HepG2 (cell line): Measurements from ENCODE around the gene TMEM117. TPM values are rescaled to one million over a fixed set of nuclear protein-coding genes. Genes with fewer than 3 reads are reported as not detected.

Experiments
- ATAC-seq: fragments of 200-7000 bp; cut with Tn5 transposase; 3 replicates; pipeline ENCODE4 v1.9.1; 2020; ENCODE audit warnings: mild to moderate bottlenecking, moderate library complexity
- BruUV-seq: library from RNA; stranded (reverse); fragments of 400-500 nt; replicated peaks from 2 replicates; lab custom pipeline; 2021; lab: Mats Ljungman, UMichigan
- CTCF ChIA-PET: fragments of 300-600 bp; formaldehyde crosslinking; extraction: SDS; loops from one replicate; lab custom pipeline; 2021; ENCODE audit warnings: low total read pairs, inconsistent platforms, low intra/inter-chr PET ratio; lab: Yijun Ruan, JAX
- POLR2A ChIA-PET: fragments of 350-600 bp; sonication (Branson Sonifier 250); formaldehyde crosslinking; loops from one replicate; lab custom pipeline; 2020; ENCODE audit warnings: antibody characterized with exemption, inconsistent platforms; lab: Yijun Ruan, JAX
- DNase-seq: peaks from one replicate; pipeline ENCODE4 v3.0.0-alpha.2; 2015; ENCODE audit warnings: low spot score
- FAIRE-seq: peaks from 3 replicates; lab custom pipeline; 2011; peaks lifted over from hg19 to GRCh38; lab: Jason Lieb, UNC
- H2AFZ ChIP-seq: one replicate; pipeline ENCODE4 v1.6.1; 2011; ENCODE audit warnings: low read length, inconsistent platforms
- H3K27ac ChIP-seq: fragments of 300-600 bp; 3 replicates; pipeline ENCODE4 v1.8.0; 2011; ENCODE audit warnings: mixed run types, mild to moderate bottlenecking, mixed read lengths, low read length, inconsistent platforms; ENCODE audit not compliant: insufficient read depth; ENCODE audit errors: extremely low read length
- H3K27me3 ChIP-seq, 2 experiments: fragments of 200-600 bp in 1 of 2; 2 replicates in 1 of 2; 3 replicates in 1 of 2; pipeline versions ENCODE4 v1.6.0 to v1.8.0; 2011; ENCODE audit warnings: low read length in 2 of 2, mild to moderate bottlenecking in 2 of 2, moderate library complexity in 2 of 2, inconsistent platforms in 1 of 2; ENCODE audit not compliant: insufficient read depth in 2 of 2, control insufficient read depth in 1 of 2
- H3K36me3 ChIP-seq, 2 experiments: fragments of 200-600 bp in 1 of 2; replicated peaks in 1 of 2; 2 replicates in 1 of 2; 3 replicates in 1 of 2; pipeline versions ENCODE4 v1.5.1 to v1.8.0; 2011; ENCODE audit warnings: low read length in 2 of 2, inconsistent platforms in 1 of 2; ENCODE audit not compliant: insufficient read depth in 2 of 2, control insufficient read depth in 1 of 2
- H3K4me1 ChIP-seq: 2 replicates; pipeline ENCODE4 v1.5.1; 2012; ENCODE audit warnings: low read length, inconsistent platforms; ENCODE audit not compliant: insufficient read depth
- H3K4me2 ChIP-seq: 2 replicates; pipeline ENCODE4 v1.6.0; 2011; ENCODE audit warnings: low read depth, low read length, inconsistent platforms
- H3K4me3 ChIP-seq, 3 experiments: fragments of 200-600 bp in 1 of 3; sonication (generic), shearing (Covaris generic) in 1 of 3; replicated peaks in 1 of 3; 2 replicates each; pipeline ENCODE4 v1.5.1; 2011 to 2016; ENCODE audit warnings: low read length in 3 of 3, inconsistent platforms in 2 of 3, low read depth in 2 of 3, mild to moderate bottlenecking in 2 of 3, control low read depth in 1 of 3, mixed read lengths in 1 of 3; ENCODE audit not compliant: insufficient read depth in 1 of 3
- H3K79me2 ChIP-seq: one replicate; pipeline ENCODE4 v1.6.1; 2011; ENCODE audit warnings: low read length, inconsistent platforms; ENCODE audit not compliant: insufficient read depth
- H3K9ac ChIP-seq: 2 replicates; pipeline ENCODE4 v1.6.0; 2011; ENCODE audit warnings: mild to moderate bottlenecking, low read depth, low read length, inconsistent platforms; ENCODE audit not compliant: insufficient read depth
- H3K9me3 ChIP-seq: 2 replicates; pipeline ENCODE4 v1.5.1; 2012; ENCODE audit warnings: mild to moderate bottlenecking, low read length
- H4K20me1 ChIP-seq: 2 replicates; pipeline ENCODE4 v1.6.0; 2011; ENCODE audit warnings: inconsistent platforms, mild to moderate bottlenecking, low read length, moderate library complexity; ENCODE audit not compliant: insufficient read depth
- IRX3 ChIP-seq: sonication (generic); formaldehyde crosslinking; IDR thresholded peaks from 2 replicates; pipeline ENCODE4 v1.8.1; 2023; ENCODE audit warnings: mild to moderate bottlenecking, low read depth, missing genetic modification reagents, borderline replicate concordance
- JUNB ChIP-seq: sonication (generic); formaldehyde crosslinking; IDR thresholded peaks from 2 replicates; pipeline ENCODE4 v1.8.0; 2022; ENCODE audit warnings: missing genetic modification reagents, mild to moderate bottlenecking, borderline replicate concordance
- KDM2A ChIP-seq: sonication (generic); formaldehyde crosslinking; IDR thresholded peaks from 2 replicates; pipeline ENCODE4 v1.4.0; 2020; ENCODE audit warnings: low read depth, missing genetic modification reagents, borderline replicate concordance
- NONO ChIP-seq, 2 experiments: fragments of 450-650 bp in 1 of 2; sonication (generic) in 1 of 2; formaldehyde crosslinking in 1 of 2; IDR thresholded peaks in 1 of 2; conservative IDR thresholded peaks in 1 of 2; 2 replicates each; pipeline versions ENCODE4 v1.6.1 to v1.8.0; 2017 to 2022; ENCODE audit warnings: mild to moderate bottlenecking in 1 of 2, missing genetic modification reagents in 1 of 2, moderate library complexity in 1 of 2
- PAWR ChIP-seq: sonication (generic); formaldehyde crosslinking; IDR thresholded peaks from 2 replicates; pipeline ENCODE4 v1.4.0; 2020; ENCODE audit warnings: missing genetic modification reagents, mild to moderate bottlenecking, borderline replicate concordance
- POLR2AphosphoS2 ChIP-seq: IDR thresholded peaks from 2 replicates; pipeline ENCODE4 v1.6.1; 2011; ENCODE audit warnings: low read depth, low read length, improper control_type of control experiment
- SALL1 ChIP-seq: sonication (generic); formaldehyde crosslinking; IDR thresholded peaks from 2 replicates; pipeline ENCODE4 v1.8.0; 2022; ENCODE audit warnings: mild to moderate bottlenecking, missing genetic modification reagents
- SRF ChIP-seq: IDR thresholded peaks from 2 replicates; pipeline ENCODE4 v1.6.1; 2011; ENCODE audit warnings: mild to moderate bottlenecking, low read depth, low read length, moderate library complexity
- TBX3 ChIP-seq: fragments of 450-650 bp; IDR thresholded peaks from 2 replicates; pipeline ENCODE4 v1.6.1; 2017; ENCODE audit warnings: antibody characterized with exemption, mild to moderate bottlenecking, inconsistent platforms, borderline replicate concordance
- ZFP36L1 ChIP-seq: sonication (generic); formaldehyde crosslinking; IDR thresholded peaks from 2 replicates; pipeline ENCODE4 v1.8.0; 2022; ENCODE audit warnings: mild to moderate bottlenecking, missing genetic modification reagents, moderate library complexity
- ZNF343 ChIP-seq: sonication (generic); formaldehyde crosslinking; IDR thresholded peaks from 2 replicates; pipeline ENCODE4 v1.4.0; 2020; ENCODE audit warnings: mild to moderate bottlenecking, missing genetic modification reagents
- ZNF772 ChIP-seq: sonication (generic); formaldehyde crosslinking; IDR thresholded peaks from 2 replicates; pipeline ENCODE4 v1.5.0; 2020; ENCODE audit warnings: mild to moderate bottlenecking, missing genetic modification reagents
- WGBS: methylation state at CpG from one replicate; pipeline ENCODE4 v1.1.6; 2017; ENCODE audit warnings: low lambda C conversion rate; 5-methylcytosine and 5-hydroxymethylcytosine counted together
- in situ Hi-C: cut with HindIII; loops from 2 replicates; pipeline ENCODE4 v1.10.0; 2017; ENCODE audit warnings: low pct_unique_long_range_greater_than_20kb; ENCODE audit not compliant: extremely low pct_ligation_motif_present
- intact Hi-C: fragments of 100-400 bp; cut with micrococcal nuclease; formaldehyde crosslinking; loops from one replicate; pipeline ENCODE4 v1.10.0; 2022; ENCODE audit not compliant: unreplicated experiment
- polyA plus RNA-seq, 8 experiments: library from polyadenylated mRNA; depleted of rRNA in 3 of 8; stranded (reverse) in 7 of 8; unstranded in 1 of 8; fragments of >200 nt; fragmentation: Illumina TruSeq in 4 of 8; extraction: Trizol in 4 of 8; gene quantifications; 2 replicates each; pipeline versions ENCODE4 v1.2.1 to v1.2.3, GENCODE V29; 2011 to 2016; ENCODE audit warnings: low read depth in 4 of 8, missing spikeins in 1 of 8, mixed read lengths in 1 of 8; ENCODE audit not compliant: insufficient read depth in 1 of 8
- total RNA-seq, 5 experiments: library from RNA; depleted of rRNA; stranded (reverse); fragments of >200 nt; fragmentation: Illumina TruSeq; extraction: Trizol; gene quantifications; 2 replicates each; pipeline ENCODE4 v1.2.3, GENCODE V29; 2016; ENCODE audit warnings: low read depth in 1 of 5
- TF ChIP-seq, protein P1 (sequence below): sonication (generic); formaldehyde crosslinking; IDR thresholded peaks from 2 replicates; pipeline ENCODE4 v1.8.1; 2022; ENCODE audit warnings: mild to moderate bottlenecking, missing genetic modification reagents
- TF ChIP-seq, protein P2 (sequence below): sonication (generic); formaldehyde crosslinking; IDR thresholded peaks from 2 replicates; pipeline ENCODE4 v1.4.0; 2020; ENCODE audit warnings: missing genetic modification reagents
- TF ChIP-seq, protein P3 (sequence below), 2 experiments: sonication (generic) in 1 of 2; formaldehyde crosslinking in 1 of 2; IDR thresholded peaks; 2 replicates each; pipeline versions ENCODE4 v1.4.0 to v1.6.1; 2016 to 2020; ENCODE audit warnings: borderline replicate concordance in 1 of 2, low read depth in 1 of 2, mild to moderate bottlenecking in 1 of 2, missing genetic modification reagents in 1 of 2

TMEM117 gene
- total and polyA plus RNA-seq, 2 of the 13 experiments (the other 11 are each of a cell fraction or from before 2014, with no cell fraction given): 2.8 to 8.5 TPM

DNA sequence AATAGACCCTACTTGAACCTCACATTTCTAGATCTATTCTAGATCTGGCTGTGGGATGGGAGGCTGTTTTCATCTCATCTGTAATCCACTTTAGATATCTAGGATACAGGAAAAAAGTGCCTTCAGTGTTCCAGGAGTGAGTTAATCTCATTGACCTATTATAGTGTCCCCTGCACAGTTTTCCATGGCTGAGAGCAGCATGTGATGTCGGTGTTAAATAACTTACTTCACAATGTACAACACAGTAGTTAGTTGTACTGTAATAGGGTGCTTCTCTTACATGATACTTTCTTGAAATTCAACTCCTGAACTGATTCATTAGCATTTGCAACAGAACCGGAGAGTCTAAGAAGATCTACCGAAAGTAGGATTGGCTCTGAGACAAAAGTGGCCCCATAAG lies 62.6 kb downstream of the TMEM117 start:
- H3K36me3 ChIP-seq: no peaks in the 10 kb centered on the region; a peak in 1 of 5 replicates
- no TSS peak for BruUV-seq
- H3K4me3 ChIP-seq: no peak overlapping the region
- DNase-seq: no peak
- TF ChIP-seq KDM2A (CRISPR knock-in tag) (no peak), SRF (no peak), PAWR (CRISPR knock-in tag) (no peak), SALL1 (no peak), ZFP36L1 (CRISPR knock-in tag) (no peak), NONO (IDR thresholded peaks at IDR 0.05) (no peak), NONO (CRISPR knock-in tag; conservative IDR thresholded peaks at IDR 0.05) (no peak), ZNF343 (CRISPR knock-in tag) (no peak), TBX3 (no peak), JUNB (CRISPR knock-in tag) (no peak), POLR2AphosphoS2 (no peak), ZNF772 (CRISPR knock-in tag) (no peak), IRX3 (CRISPR knock-in tag) (no peak)
- TF ChIP-seq, protein P1, sequence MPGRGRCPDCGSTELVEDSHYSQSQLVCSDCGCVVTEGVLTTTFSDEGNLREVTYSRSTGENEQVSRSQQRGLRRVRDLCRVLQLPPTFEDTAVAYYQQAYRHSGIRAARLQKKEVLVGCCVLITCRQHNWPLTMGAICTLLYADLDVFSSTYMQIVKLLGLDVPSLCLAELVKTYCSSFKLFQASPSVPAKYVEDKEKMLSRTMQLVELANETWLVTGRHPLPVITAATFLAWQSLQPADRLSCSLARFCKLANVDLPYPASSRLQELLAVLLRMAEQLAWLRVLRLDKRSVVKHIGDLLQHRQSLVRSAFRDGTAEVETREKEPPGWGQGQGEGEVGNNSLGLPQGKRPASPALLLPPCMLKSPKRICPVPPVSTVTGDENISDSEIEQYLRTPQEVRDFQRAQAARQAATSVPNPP (CRISPR knock-in tag): no peak
- TF ChIP-seq, protein P2, sequence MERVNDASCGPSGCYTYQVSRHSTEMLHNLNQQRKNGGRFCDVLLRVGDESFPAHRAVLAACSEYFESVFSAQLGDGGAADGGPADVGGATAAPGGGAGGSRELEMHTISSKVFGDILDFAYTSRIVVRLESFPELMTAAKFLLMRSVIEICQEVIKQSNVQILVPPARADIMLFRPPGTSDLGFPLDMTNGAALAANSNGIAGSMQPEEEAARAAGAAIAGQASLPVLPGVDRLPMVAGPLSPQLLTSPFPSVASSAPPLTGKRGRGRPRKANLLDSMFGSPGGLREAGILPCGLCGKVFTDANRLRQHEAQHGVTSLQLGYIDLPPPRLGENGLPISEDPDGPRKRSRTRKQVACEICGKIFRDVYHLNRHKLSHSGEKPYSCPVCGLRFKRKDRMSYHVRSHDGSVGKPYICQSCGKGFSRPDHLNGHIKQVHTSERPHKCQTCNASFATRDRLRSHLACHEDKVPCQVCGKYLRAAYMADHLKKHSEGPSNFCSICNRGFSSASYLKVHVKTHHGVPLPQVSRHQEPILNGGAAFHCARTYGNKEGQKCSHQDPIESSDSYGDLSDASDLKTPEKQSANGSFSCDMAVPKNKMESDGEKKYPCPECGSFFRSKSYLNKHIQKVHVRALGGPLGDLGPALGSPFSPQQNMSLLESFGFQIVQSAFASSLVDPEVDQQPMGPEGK (CRISPR knock-in tag): no peak
- TF ChIP-seq, protein P3, sequence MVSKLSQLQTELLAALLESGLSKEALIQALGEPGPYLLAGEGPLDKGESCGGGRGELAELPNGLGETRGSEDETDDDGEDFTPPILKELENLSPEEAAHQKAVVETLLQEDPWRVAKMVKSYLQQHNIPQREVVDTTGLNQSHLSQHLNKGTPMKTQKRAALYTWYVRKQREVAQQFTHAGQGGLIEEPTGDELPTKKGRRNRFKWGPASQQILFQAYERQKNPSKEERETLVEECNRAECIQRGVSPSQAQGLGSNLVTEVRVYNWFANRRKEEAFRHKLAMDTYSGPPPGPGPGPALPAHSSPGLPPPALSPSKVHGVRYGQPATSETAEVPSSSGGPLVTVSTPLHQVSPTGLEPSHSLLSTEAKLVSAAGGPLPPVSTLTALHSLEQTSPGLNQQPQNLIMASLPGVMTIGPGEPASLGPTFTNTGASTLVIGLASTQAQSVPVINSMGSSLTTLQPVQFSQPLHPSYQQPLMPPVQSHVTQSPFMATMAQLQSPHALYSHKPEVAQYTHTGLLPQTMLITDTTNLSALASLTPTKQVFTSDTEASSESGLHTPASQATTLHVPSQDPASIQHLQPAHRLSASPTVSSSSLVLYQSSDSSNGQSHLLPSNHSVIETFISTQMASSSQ (IDR thresholded peaks at IDR 0.05; ENCODE audit: low read depth): no peak
- TF ChIP-seq, protein P3 (CRISPR knock-in tag; IDR thresholded peaks at IDR 0.05; ENCODE audit: borderline replicate concordance): no peak
- H3K79me2 ChIP-seq: no peaks in the 10 kb centered on the region
- 97% methylated on average over 3 of the region's 3 CpGs for WGBS
- H3K9me3 ChIP-seq: no peaks in the 10 kb centered on the region
- H4K20me1 ChIP-seq: no peaks in the 10 kb centered on the region
- POLR2A ChIA-PET: no interaction called here
- H3K27ac ChIP-seq: no peak overlapping the region
- CTCF ChIA-PET: no interaction called here
- H3K4me1 ChIP-seq: no peaks in the 10 kb centered on the region
- no peak for ATAC-seq
- in situ Hi-C loops: loop anchor here (25.0 kb wide), 1 partner anchor 386 kb away; no protein-coding TSS in a partner anchor
- H3K9ac ChIP-seq: no peak overlapping the region
- intact Hi-C loops: no loop called here
- no peaks in the 10 kb centered on the region for H3K27me3 ChIP-seq
- no peak overlapping the region for H2AFZ ChIP-seq
- no peak for FAIRE-seq
- no peak overlapping the region for H3K4me2 ChIP-seq
